ENCODE measurements around the gene FASN. TPM values are rescaled to one million over a fixed set of nuclear protein-coding genes. Genes with fewer than 3 reads are reported as not detected.

The FASN gene
- total and polyA plus RNA-seq, 2 of the 13 experiments (the other 11 are each of a cell fraction or from before 2014, with no cell fraction given), result 51.7 to 101 TPM

- peak; percentile 70 for TF ChIP-seq ZNF609 (CRISPR knock-in tag; IDR thresholded peaks at IDR 0.05; ENCODE audit: borderline replicate concordance)
- peak; percentile 70; the same call in 1 of the 2 replicates for TF ChIP-seq KMT2A (CRISPR knock-in tag; IDR thresholded peaks at IDR 0.05)
- no peak for TF ChIP-seq FOXP1 (IDR thresholded peaks at IDR 0.05)
- peak; percentile 41 for TF ChIP-seq FOXP1 (CRISPR knock-in tag; IDR thresholded peaks at IDR 0.05)
- TF ChIP-seq AGO2 (optimal IDR thresholded peaks at IDR 0.05; ENCODE audit: low read depth, low read length), result peak; percentile 89
- no peak for TF ChIP-seq TRIM22 (IDR thresholded peaks at IDR 0.05)
- TF ChIP-seq ZSCAN12 (CRISPR knock-in tag; IDR thresholded peaks at IDR 0.05), result no peak
- TF ChIP-seq KDM1A (CRISPR knock-in tag; IDR thresholded peaks at IDR 0.05), result peak; percentile 33; the same call in 1 of the 2 replicates
- TF ChIP-seq ZNF660 (CRISPR knock-in tag; IDR thresholded peaks at IDR 0.05; ENCODE audit: borderline replicate concordance, low read depth), result no peak
- no peak for TF ChIP-seq MLXIP (CRISPR knock-in tag; IDR thresholded peaks at IDR 0.05; ENCODE audit: borderline replicate concordance)
- TF ChIP-seq ARNT (IDR thresholded peaks at IDR 0.05), result no peak
- TF ChIP-seq ZNF160 (CRISPR knock-in tag; IDR thresholded peaks at IDR 0.05), result peak; percentile 63; the same call in 1 of the 2 replicates
- peak; percentile 53 for TF ChIP-seq AGO1 (IDR thresholded peaks at IDR 0.05; ENCODE audit: low read depth, low read length, poor library complexity, severe bottlenecking)
- peak; percentile 70; the same call in 1 of the 2 replicates for TF ChIP-seq ZFP36L1 (CRISPR knock-in tag; IDR thresholded peaks at IDR 0.05)
- TF ChIP-seq SALL1 (CRISPR knock-in tag; IDR thresholded peaks at IDR 0.05), result peak; percentile 86
- TF ChIP-seq ZNF703 (CRISPR knock-in tag; IDR thresholded peaks at IDR 0.05; ENCODE audit: borderline replicate concordance), result 0 out of 2 replicates have a peak, but pooled peaks have one; percentile 55
- TF ChIP-seq JDP2 (CRISPR knock-in tag; IDR thresholded peaks at IDR 0.05; ENCODE audit: borderline replicate concordance), result no peak
- peak; percentile 81; the same call in 1 of the 2 replicates for TF ChIP-seq ZNF558 (CRISPR knock-in tag; IDR thresholded peaks at IDR 0.05; ENCODE audit: borderline replicate concordance)
- peak; percentile 46; the same call in 1 of the 2 replicates for TF ChIP-seq CREM (IDR thresholded peaks at IDR 0.05)
- TF ChIP-seq CREM (CRISPR knock-in tag; IDR thresholded peaks at IDR 0.05), result no peak
- peak; percentile 72 for TF ChIP-seq ETV5 (CRISPR knock-in tag; IDR thresholded peaks at IDR 0.05; ENCODE audit: borderline replicate concordance)
These were observed 4.0 kb upstream of the FASN start (continued) for GRCh38 chr17:82101767-82102679.

All from HepG2 (cell line).